Measurements from ENCODE around the gene ADK. TPM values are rescaled to one million over a fixed set of nuclear protein-coding genes. Genes with fewer than 3 reads are reported as not detected.
"Not testable (repeated sequence)": the region's sequence is repeated elsewhere in the genome, so short reads cannot be mapped to it uniquely, and the experiment has no call there.

ADK gene
- total and polyA plus RNA-seq, 8 donors, result 44.8 to 68.6 (median 57.5) TPM

GRCh38 chr10:74474022-74474713 lies 323.1 kb downstream of the ADK start:
- ATAC-seq, result no peak
- TF ChIP-seq CTCF (IDR thresholded peaks at IDR 0.05), result no peak
- intact Hi-C loops (cut with DNase I), result no loop called here

GRCh38 chr10:74476162-74476706 lies 325.2 kb downstream of the ADK start:
- intact Hi-C loops (cut with DNase I); ATAC-seq; H3K27me3 ChIP-seq: not testable (repeated sequence)

More at GRCh38 chr10:74474022-74474713, 323.1 kb downstream of the ADK start:
- H3K36me3 ChIP-seq, result no peaks in the 10 kb centered on the region
- H3K27me3 ChIP-seq, result no peaks in the 10 kb centered on the region
- no peak for DNase-seq
- no peaks in the 10 kb centered on the region for H3K9me3 ChIP-seq
- no peak overlapping the region for H3K4me3 ChIP-seq
- H3K4me1 ChIP-seq, result no peaks in the 10 kb centered on the region
- H3K27ac ChIP-seq, result no peak overlapping the region

GRCh38 chr10:74480778-74481177 lies 329.8 kb downstream of the ADK start:
- no peaks in the 10 kb centered on the region for H3K4me1 ChIP-seq
- H3K4me3 ChIP-seq, result no peak overlapping the region
- no peaks in the 10 kb centered on the region for H3K36me3 ChIP-seq
- DNase-seq (no peak), ATAC-seq (no peak)
- intact Hi-C loops (cut with DNase I), result no loop called here
- no peaks in the 10 kb centered on the region for H3K27me3 ChIP-seq
- H3K9me3 ChIP-seq, result peaks cover 0 to 7% of the 10 kb centered on the region in 2 donors
- no peak for TF ChIP-seq CTCF (IDR thresholded peaks at IDR 0.05)
- H3K27ac ChIP-seq, result no peak overlapping the region

More at GRCh38 chr10:74476162-74476706, 325.2 kb downstream of the ADK start:
- H3K4me1 ChIP-seq, H3K36me3 ChIP-seq, H3K9me3 ChIP-seq, H3K4me3 ChIP-seq, H3K27ac ChIP-seq, DNase-seq: not testable (repeated sequence)

GRCh38 chr10:74483356-74483755 lies 332.3 kb downstream of the ADK start:
- Histone ChIP-seq H3K4me3 (no peak overlapping the region), H3K36me3 (no peaks in the 10 kb centered on the region), H3K27ac (no peak overlapping the region), H3K9me3 (peaks cover 0 to 7% of the 10 kb centered on the region in 2 donors), H3K27me3 (no peaks in the 10 kb centered on the region), H3K4me1 (no peaks in the 10 kb centered on the region)
- no peak for ATAC-seq
- TF ChIP-seq CTCF (IDR thresholded peaks at IDR 0.05), result no peak
- intact Hi-C loops (cut with DNase I), result no loop called here
- DNase-seq, result no peak

- intact Hi-C loops (cut with DNase I), result no loop called here
- no peak overlapping the region for H3K4me3 ChIP-seq
- DNase-seq, result no peak
- no peak for ATAC-seq
- H3K4me1 ChIP-seq, result no peaks in the 10 kb centered on the region
- H3K36me3 ChIP-seq, result no peaks in the 10 kb centered on the region
- no peak overlapping the region for H3K27ac ChIP-seq
- peaks cover 0 to 7% of the 10 kb centered on the region in 2 donors for H3K9me3 ChIP-seq
- H3K27me3 ChIP-seq, result no peaks in the 10 kb centered on the region
- no peak for TF ChIP-seq CTCF (IDR thresholded peaks at IDR 0.05)
Measured at GRCh38 chr10:74485283-74485682, 334.3 kb downstream of the ADK start.
